ENCODE results near the gene KCNK4.
A peak's percentile ranks its signal among the peaks of the same experiment; 100 is the strongest.

DNA sequence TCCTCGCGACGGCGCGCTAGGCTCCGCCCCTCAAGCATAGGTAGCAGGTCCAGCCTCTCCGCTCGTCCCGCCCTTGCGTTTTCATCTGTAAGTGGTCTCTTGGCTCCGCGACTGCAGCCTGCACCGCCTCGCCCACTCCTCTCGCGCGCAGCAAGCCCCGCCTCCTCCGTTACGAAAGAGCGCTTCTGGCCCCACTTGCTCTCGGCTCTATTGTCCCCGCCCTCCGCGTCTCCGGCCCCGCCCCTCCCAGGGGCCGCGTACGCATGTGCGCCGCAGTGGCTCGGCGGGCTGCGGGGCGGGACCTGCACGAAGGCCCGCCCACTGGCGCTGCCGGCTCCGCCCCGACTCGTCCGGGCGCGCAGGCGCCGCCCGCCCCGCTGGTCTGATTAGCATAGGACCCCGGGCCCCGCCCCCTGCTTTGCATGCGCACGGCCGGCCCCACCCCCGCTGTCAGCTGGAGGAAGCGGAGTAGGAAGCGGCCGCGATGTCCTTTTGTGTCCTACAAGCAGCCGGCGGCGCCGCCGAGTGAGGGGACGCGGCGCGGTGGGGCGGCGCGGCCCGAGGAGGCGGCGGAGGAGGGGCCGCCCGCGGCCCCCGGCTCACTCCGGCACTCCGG is 14.1 kb downstream of the KCNK4 start, which contains the start of gene ESRRA:
- TF ChIP-seq, protein P1, sequence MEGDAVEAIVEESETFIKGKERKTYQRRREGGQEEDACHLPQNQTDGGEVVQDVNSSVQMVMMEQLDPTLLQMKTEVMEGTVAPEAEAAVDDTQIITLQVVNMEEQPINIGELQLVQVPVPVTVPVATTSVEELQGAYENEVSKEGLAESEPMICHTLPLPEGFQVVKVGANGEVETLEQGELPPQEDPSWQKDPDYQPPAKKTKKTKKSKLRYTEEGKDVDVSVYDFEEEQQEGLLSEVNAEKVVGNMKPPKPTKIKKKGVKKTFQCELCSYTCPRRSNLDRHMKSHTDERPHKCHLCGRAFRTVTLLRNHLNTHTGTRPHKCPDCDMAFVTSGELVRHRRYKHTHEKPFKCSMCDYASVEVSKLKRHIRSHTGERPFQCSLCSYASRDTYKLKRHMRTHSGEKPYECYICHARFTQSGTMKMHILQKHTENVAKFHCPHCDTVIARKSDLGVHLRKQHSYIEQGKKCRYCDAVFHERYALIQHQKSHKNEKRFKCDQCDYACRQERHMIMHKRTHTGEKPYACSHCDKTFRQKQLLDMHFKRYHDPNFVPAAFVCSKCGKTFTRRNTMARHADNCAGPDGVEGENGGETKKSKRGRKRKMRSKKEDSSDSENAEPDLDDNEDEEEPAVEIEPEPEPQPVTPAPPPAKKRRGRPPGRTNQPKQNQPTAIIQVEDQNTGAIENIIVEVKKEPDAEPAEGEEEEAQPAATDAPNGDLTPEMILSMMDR (IDR thresholded peaks at IDR 0.05): no peak
- TF ChIP-seq POLR2A (IDR thresholded peaks at IDR 0.05): peak; percentile 33

All from transverse colon (tissue), 3 donors.